Measurements from ENCODE around the gene ORC5.
"Not testable (repeated sequence)": the region's sequence is repeated elsewhere in the genome, so short reads cannot be mapped to it uniquely, and the experiment has no call there.

ORC5 gene

GRCh38 chr7:104207731-104208420, at the start of gene ORC5:
TSS of gene ORC5 (minus strand) at chr7:104208013. CDS start at chr7:104207904, 109 bp downstream.
- ATAC-seq: peak; percentile 98 to 100

- no peak for ATAC-seq
Measured at GRCh38 chr7:104255616-104256015, 47.8 kb upstream of the ORC5 start.

- no peak for ATAC-seq
Measured at GRCh38 chr7:104255194-104255593, 47.4 kb upstream of the ORC5 start.

- no peak for ATAC-seq
Measured at GRCh38 chr7:104254696-104255095, 46.9 kb upstream of the ORC5 start.

GRCh38 chr7:104252409-104253134, 44.8 kb upstream of the ORC5 start:
- no peak for ATAC-seq

GRCh38 chr7:104242638-104243037, 34.8 kb upstream of the ORC5 start:
- ATAC-seq: no peak

GRCh38 chr7:104241538-104242209, 33.9 kb upstream of the ORC5 start:
- ATAC-seq: no peak

GRCh38 chr7:104241135-104241534, 33.3 kb upstream of the ORC5 start:
- no peak for ATAC-seq

GRCh38 chr7:104240401-104240800, 32.6 kb upstream of the ORC5 start:
- ATAC-seq: no peak

GRCh38 chr7:104234990-104235389, 27.2 kb upstream of the ORC5 start:
- not testable (repeated sequence) for ATAC-seq

- ATAC-seq: peak; percentile 48 to 60
Measured at GRCh38 chr7:104231054-104232046, 23.5 kb upstream of the ORC5 start.

- no peak for ATAC-seq
Measured at GRCh38 chr7:104230606-104231005, 22.8 kb upstream of the ORC5 start.

GRCh38 chr7:104228442-104228841, 20.6 kb upstream of the ORC5 start:
- no peak for ATAC-seq

- ATAC-seq: no peak
Measured at GRCh38 chr7:104225451-104225850, 17.6 kb upstream of the ORC5 start.

GRCh38 chr7:104217620-104218019, 9.8 kb upstream of the ORC5 start:
- no peak for ATAC-seq

GRCh38 chr7:104209063-104209462, 1.2 kb upstream of the ORC5 start:
- no peak for ATAC-seq

- ATAC-seq: no peak
Measured at GRCh38 chr7:104208421-104208780, 588 bp upstream of the ORC5 start.

- peak; percentile 49 to 56 for ATAC-seq
Measured at GRCh38 chr7:104207348-104207730, 474 bp downstream of the ORC5 start.

- ATAC-seq: no peak
Measured at GRCh38 chr7:104206841-104207240, 972 bp downstream of the ORC5 start.

- ATAC-seq: no peak
Measured at GRCh38 chr7:104198673-104199278, 9.0 kb downstream of the ORC5 start.

- ATAC-seq: peak in 1 of 2 donors; percentile 36
Measured at GRCh38 chr7:104196161-104196560, 11.7 kb downstream of the ORC5 start.

- no peak for ATAC-seq
Measured at GRCh38 chr7:104192434-104192833, 15.4 kb downstream of the ORC5 start.

Data from activated CD4-positive, CD25-positive, alpha-beta regulatory T cell treated with anti-CD3 and anti-CD28 coated beads, Interleukin-2, amount 50 U/mL, for 24 hours (primary cell).